HG02981 (cell line): ENCODE data around the gene NAA38.

Source experiments
- ATAC-seq: cut with Tn5 transposase; IDR thresholded peaks from one replicate; pipeline ENCODE4 v1.9.1; 2021; ENCODE audit warnings: mild to moderate bottlenecking, moderate library complexity; ENCODE audit not compliant: unreplicated experiment

NAA38 gene

DNA sequence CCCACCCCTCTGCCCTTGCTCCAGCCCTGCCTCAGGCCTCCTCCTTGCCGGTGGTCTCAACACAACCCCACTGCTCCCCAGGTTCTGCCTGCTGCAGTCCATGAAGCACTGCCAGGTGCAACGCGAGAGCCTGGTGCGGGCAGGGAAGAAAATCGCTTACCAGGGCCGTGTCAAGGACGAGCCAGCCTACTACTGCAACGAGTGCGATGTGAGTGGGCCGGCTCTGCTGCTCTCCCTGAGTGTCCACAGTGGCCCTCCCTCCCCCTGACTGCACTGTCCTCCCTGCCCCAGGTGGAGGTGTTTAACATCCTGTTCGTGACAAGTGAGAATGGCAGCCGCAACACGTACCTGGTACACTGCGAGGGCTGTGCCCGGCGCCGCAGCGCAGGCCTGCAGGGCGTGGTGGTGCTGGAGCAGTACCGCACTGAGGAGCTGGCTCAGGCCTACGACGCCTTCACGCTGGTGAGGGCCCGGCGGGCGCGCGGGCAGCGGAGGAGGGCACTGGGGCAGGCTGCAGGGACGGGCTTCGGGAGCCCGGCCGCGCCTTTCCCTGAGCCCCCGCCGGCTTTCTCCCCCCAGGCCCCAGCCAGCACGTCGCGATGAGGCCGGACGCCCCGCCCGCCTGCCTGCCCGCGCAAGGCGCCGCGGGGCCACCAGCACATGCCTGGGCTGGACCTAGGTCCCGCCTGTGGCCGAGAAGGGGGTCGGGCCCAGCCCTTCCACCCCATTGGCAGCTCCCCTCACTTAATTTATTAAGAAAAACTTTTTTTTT is 4.3 kb downstream of the NAA38 start:
- no peak for ATAC-seq

DNA sequence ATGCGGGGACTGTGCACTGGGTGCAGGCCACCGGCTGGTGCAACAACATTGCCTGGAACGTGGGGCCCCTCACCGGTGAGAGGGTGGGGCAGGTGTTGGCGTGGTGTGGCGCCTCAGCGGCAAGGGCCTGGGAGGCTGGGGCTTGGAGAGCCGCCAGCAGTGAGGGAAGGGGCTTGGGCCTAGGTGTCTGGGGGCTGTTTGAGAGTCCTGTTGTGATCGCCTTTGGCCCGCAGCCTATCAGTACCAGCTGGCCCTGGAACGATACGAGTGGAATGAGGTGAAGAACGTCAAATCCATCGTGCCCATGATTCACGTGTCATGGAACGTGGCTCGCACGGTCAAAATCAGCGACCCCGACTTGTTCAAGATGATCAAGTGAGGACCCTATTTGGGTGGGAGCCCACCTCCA is 5.1 kb downstream of the NAA38 start:
- no peak for ATAC-seq

DNA sequence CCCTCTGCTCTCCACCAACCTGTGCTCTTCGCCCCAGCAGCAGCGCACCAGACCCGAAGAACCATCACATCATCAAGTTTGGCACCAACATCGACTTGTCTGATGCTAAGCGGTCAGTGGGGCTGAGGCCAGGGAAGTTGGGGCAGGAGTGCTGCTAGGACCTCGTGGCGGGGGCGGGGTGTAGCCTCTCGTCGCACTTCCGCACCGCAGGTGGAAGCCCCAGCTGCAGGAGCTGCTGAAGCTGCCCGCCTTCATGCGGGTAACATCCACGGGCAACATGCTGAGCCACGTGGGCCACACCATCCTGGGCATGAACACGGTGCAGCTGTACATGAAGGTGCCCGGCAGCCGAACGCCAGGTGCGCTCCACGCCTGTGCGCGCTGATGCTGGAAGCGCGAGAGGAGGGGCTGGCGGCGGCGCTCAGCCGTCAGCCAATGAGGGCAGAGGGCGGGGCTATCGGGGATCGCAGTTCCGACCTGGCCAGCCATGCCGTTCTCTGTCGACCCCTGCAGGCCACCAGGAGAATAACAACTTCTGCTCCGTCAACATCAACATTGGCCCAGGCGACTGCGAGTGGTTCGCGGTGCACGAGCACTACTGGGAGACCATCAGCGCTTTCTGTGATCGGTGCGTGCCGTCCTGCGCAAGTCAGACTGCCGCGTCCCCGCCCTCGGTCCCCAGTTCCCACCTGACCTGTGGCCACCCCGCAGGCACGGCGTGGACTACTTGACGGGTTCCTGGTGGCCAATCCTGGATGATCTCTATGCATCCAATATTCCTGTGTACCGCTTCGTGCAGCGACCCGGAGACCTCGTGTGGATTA is 5.7 kb downstream of the NAA38 start:
- ATAC-seq, result peak; percentile 58

DNA sequence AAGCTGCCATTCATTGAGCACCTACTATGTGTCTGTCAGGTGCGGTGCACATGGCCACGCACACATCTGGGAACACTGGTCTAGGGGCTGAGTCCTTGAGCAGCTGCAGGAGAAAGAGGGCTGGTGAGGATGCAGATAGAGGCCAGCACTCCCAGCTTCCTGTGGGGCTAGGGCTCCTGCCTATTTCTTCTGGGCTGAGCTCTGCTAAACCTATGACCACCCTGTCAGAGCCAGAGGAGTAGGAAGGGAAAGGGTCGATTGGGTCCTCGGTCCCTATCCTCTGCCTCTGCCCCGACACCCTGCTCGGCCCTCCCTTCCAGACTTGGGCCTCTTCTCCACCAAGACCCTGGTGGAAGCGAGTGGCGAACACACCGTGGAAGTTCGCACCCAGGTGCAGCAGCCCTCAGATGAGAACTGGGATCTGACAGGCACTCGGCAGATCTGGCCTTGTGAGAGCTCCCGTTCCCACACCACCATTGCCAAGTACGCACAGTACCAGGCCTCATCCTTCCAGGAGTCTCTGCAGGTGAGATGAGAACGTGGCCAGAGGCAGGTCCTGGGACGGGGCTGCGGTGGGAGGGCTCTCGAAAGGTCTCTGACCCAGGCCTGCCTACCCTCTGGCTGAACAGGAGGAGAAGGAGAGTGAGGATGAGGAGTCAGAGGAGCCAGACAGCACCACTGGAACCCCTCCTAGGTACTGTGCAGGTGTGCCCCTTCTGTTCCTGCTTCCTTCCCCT is 6.5 kb downstream of the NAA38 start:
- ATAC-seq, result no peak

DNA sequence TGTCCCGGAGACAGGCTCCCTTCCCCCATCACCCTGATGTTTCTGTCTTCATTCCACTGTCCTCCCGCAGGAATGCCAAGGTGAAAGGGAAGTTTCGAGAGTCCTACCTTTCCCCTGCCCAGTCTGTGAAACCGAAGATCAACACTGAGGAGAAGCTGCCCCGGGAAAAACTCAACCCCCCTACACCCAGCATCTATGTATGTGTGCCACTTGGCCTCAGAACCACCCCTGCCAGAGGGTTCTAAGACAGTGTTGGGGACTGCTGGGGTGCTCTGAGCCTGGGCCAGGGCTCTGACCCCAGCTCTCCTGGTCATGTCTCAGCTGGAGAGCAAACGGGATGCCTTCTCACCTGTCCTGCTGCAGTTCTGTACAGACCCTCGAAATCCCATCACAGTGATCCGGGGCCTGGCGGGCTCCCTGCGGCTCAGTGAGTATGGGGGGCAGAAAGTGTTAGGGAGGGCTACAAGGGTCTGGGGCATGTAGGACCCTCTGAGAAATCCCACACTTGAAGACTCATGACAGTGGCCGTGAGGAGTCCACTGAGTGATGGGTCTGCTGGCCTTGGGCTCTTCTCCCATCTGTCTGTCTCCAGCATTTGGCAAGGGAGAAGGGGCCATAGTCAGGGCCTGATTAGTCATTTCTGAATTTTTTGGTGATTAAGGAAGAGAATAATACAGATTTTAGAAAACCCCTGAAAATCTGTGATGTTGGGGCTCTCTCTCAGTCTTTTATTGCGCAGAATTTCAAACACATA is 7.4 kb downstream of the NAA38 start:
- ATAC-seq, result no peak

DNA sequence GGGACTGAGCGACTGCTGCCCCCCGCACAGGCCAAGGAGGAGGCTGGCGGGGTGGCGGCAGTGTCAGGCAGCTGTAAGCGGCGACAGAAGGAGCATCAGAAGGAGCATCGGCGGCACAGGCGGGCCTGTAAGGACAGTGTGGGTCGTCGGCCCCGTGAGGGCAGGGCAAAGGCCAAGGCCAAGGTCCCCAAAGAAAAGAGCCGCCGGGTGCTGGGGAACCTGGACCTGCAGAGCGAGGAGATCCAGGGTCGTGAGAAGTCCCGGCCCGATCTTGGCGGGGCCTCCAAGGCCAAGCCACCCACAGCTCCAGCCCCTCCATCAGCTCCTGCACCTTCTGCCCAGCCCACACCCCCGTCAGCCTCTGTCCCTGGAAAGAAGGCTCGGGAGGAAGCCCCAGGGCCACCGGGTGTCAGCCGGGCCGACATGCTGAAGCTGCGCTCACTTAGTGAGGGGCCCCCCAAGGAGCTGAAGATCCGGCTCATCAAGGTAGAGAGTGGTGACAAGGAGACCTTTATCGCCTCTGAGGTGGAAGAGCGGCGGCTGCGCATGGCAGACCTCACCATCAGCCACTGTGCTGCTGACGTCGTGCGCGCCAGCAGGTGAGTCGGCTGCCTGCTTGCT is 8.1 kb downstream of the NAA38 start:
- no peak for ATAC-seq

DNA sequence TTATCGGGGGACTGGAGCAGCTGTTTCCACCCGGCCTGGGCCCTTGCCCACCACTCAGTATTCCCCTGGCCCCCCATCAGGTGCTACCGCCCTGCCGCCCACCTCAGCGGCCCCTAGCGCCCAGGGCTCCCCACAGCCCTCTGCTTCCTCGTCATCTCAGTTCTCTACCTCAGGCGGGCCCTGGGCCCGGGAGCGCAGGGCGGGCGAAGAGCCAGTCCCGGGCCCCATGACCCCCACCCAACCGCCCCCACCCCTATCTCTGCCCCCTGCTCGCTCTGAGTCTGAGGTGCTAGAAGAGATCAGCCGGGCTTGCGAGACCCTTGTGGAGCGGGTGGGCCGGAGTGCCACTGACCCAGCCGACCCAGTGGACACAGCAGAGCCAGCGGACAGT is 8.6 kb downstream of the NAA38 start:
- no peak for ATAC-seq

DNA sequence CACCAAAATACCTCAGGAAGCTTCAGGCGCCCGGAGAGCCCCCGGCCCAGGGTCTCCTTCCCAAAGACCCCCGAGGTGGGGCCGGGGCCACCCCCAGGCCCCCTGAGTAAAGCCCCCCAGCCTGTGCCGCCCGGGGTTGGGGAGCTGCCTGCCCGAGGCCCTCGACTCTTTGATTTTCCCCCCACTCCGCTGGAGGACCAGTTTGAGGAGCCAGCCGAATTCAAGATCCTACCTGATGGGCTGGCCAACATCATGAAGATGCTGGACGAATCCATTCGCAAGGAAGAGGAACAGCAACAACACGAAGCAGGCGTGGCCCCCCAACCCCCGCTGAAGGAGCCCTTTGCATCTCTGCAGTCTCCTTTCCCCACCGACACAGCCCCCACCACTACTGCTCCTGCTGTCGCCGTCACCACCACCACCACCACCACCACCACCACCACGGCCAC is 9.2 kb downstream of the NAA38 start:
- no peak for ATAC-seq

DNA sequence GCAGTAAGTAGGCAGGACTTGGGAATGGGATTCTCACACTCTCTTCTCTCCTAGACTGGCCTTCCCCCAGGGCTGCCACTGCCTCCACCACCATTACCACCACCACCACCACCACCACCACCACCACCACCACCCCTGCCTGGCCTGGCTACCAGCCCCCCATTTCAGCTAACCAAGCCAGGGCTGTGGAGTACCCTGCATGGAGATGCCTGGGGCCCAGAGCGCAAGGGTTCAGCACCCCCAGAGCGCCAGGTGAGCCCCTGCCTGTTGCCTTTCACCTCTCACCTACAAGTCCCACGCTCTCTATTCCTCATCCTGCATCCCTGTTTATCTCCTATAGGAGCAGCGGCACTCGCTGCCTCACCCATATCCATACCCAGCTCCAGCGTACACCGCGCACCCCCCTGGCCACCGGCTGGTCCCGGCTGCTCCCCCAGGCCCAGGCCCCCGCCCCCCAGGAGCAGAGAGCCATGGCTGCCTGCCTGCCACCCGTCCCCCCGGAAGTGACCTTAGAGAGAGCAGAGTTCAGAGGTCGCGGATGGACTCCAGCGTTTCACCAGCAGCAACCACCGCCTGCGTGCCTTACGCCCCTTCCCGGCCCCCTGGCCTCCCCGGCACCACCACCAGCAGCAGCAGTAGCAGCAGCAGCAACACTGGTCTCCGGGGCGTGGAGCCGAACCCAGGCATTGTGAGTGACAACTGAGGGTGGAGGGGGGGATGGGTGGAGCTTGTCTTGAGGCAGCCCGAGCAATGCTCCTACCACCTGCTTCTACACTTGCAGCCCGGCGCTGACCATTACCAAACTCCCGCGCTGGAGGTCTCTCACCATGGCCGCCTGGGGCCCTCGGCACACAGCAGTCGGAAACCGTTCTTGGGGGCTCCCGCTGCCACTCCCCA is 10.3 kb downstream of the NAA38 start:
- no peak for ATAC-seq

DNA sequence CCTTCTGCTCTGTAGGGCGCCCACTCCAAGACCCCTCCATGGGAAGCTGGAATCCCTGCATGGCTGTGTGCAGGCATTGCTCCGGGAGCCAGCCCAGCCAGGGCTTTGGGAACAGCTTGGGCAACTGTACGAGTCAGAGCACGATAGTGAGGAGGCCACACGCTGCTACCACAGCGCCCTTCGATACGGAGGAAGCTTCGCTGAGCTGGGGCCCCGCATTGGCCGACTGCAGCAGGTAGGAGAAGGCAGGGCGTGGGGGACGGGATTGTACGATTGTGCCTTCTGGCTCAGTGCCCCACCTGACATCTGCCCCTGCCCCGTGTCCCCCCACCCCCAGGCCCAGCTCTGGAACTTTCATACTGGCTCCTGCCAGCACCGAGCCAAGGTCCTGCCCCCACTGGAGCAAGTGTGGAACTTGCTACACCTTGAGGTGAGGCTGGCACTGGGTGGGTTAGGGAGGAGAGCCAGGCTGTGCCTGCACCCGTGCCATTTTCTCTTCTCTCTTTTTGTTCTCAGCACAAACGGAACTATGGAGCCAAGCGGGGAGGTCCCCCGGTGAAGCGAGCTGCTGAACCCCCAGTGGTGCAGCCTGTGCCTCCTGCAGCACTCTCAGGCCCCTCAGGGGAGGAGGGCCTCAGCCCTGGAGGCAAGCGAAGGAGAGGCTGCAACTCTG is 11.2 kb downstream of the NAA38 start:
- no peak for ATAC-seq

DNA sequence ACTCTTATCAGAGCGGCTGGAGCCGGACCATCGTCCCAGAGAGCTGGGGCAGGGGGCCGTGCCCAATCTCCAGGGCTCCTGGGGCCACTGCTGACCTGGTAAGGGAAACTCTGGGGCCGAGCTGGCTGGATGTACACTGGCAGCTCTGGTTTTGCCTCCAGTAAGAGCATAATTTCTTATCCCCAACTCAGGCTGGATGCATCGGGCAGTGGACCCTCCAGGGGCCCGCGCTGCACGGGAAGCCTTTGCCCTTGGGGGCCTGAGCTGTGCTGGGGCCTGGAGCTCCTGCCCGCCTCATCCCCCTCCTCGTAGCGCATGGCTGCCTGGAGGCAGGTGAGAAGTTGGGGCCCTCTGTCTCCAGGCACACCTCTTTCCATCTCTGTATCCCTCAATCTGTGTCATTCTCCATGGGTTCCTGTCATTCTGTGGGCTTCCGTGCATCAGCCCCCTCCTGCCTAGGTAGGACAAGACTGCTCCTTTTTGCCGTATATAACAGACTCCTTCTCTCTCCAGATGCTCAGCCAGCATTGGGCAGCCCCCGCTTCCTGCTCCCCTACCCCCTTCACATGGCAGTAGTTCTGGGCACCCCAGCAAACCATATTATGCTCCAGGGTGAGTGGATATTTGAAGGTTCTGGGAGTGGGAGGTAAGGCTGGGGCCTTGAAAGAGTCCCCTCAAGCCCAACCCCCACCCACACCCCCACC is 11.8 kb downstream of the NAA38 start:
- ATAC-seq, result no peak

DNA sequence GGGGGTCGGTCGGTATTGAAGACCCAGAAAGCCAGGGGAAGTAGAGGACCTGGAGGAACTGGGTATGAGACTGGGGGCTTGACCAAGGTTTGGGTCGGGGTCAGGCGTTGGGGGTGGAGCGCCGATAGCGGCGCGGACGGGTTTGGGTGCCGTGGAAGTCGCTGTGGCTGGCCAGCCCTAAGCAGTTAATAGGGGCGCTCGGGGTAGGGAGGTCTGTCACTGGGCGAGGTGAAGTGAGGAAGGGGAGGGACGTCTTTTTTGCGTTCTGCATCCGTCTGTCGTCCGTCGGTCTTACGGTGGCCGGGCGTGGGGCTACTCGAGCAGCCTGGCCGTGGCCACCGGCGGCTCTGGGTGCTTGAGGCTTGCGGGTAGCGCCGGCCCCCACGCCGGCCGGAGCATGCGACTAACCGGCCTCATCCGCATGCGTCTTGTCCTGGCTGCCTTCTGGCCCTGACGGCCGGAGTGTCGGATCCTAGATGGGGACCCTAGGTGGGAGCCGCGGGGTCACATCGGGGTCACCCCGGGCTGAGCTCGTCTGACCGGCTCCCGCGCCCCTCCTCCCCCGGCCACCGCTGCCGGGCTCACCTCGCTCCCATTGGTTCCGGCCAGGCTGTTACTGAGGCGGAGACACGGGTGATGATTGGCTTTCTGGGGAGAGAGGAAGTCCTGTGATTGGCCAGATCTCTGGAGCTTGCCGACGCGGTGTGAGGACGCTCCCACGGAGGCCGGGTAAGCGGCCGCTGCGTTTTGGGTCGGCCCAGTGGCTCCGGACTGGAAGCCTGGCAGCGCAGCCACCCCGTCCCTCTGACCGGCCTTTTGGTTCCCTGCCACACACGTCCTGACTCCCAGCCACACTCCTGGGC is 12.8 kb downstream of the NAA38 start:
- ATAC-seq, result peak; percentile 47

DNA sequence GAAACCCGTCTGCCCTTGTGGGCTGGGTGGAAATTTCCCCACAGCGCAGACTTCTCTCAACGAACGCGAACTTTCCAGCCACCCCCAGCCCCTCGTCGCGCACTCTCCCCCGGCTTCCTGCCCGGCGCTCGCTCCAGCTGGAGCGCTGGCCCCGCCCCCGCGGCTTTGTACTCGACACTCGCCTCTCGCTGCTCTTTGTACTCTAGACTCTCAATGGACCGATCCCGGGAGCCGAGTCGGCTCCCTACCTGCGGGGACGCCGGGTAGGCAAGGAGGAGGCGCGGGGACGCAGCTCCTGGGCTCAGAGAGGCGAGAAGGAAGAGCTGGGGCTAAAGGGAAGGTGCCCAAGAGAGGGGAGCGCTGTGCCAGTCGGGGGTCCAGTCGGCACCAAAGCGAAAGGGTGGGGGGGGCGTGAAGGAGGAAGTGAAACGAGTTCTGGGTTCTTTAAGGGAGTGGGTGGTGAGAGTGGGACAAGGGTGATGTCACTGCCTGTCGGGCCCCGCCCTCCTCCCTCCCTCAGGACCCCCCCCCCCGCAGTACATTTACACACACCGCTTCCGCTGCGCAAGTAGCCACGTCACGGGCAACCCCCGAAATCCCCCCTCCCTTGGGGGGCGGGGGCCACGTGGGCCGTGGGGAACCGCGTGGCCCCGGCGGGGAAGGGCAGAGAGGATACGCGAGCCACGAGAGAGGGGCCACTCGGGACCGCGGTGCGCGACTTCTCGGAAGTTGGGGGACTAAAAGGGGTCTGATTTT is 13.6 kb downstream of the NAA38 start:
- ATAC-seq, result peak; percentile 24

DNA sequence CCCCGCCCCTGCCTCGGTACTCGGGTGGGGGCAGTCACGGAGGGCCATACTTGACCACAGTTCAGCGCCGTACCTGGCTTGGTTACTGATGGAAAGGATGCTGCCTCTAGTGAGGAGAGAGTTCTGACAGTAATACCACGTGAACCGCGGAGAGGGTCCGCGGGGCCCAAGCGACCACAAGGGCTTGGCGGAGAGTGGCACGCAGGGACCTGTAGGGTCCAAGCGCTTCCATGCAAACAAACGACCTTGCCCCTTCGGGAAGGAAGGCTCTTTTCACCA is 14.2 kb downstream of the NAA38 start:
- no peak for ATAC-seq

DNA sequence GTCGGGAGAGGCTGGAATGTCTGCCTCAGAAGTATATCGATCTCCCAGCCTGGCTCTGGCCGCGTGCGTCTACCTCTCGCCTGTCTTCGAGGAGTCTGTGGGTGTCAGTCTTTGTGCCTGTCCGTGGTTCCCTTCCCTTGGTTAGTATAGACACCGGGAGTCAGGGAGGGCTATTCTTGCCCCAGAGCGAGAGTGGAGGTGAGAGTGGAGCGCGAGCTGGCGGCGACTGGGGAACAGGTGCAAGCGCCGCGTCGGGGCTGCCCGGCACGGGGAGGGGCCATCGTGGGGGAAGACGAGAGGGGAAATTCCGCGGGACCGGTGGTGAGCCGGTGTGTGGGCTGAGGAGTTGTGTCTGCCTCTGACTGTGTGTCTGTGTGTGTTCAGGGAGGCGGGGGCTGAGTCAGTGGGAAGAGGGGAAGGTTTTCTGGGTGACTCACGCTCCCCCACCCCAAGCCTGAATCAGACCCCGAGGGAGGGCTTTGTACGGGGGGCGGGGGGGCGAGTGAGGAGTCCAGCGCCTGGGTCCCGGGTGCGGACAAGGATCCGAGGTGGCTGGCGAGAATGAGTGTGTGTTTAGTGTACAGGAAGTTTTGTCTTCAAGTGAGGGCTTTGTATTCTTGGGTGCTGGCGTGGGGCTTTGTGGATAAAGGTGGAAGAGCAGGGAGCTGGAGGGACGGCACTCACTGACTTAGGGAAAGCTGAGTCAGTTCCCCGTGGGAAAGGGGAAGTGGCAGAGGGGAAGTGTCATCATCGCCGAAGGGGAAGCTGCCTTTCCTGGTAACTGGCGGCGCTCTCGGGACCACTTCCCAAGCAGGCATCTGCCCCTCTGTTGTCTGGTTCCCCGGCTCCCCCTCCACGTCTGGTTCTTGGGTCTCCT is 14.7 kb downstream of the NAA38 start:
- ATAC-seq, result peak; percentile 26

DNA sequence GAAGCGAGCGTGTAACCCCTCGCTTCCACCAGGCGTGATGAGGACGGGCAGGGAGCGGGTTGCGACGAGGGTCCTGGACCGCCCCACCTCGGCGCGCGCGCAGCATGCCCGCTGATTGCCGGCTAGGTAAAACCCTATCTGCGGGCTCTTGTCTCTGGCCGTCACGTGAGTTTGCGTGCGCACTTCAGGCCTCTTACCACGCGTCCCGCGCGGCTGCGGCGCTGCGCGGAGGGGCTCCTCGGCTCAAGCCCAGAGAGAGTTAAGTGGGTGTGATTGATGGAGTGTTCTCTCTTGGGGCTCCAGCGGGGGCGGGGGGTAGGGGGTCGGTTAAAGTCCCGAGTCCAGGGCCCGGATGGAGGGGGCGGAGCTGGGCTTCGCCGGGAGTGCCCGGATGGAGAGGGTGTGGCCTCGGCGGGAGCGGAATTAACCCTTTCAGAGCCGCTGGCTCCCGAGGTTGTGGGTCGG is 15.4 kb downstream of the NAA38 start:
- peak; percentile 16 for ATAC-seq
